Globus pallidus (tissue), 1 donor: ENCODE data around the gene TMEM115.
A peak's percentile ranks its signal among the peaks of the same experiment; 100 is the strongest.

Experiments used
- DNase-seq: peaks from one replicate; pipeline ENCODE4 v3.0.0-alpha.2; 2015; ENCODE audit warnings: low spot score

The TMEM115 gene

DNA sequence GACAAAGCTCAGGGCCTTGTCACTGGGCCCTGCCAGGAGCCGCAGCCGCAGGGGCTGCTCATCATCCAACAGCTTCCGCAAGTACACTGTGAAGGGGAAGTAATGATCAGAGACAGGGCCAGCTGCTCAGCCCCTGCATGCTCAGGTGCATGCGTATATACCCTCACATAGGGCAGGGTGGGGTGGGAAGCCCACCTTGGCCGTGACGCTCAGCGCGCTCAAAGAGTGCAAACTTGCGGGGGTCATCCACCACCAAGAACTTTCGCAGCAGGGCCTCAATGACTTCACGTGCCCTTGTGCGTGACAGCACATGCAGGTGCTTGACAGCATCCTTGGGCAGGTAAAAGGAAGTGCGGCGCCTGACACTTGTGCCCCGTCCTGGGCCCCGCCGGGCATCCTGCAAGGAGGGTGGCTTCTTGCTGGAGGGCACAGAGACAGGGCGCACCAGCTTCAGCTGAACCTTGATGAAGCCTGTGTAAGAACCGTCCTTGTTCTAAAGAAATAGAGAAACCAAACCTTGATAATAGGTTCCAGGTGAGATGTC, 27.9 kb downstream of the TMEM115 start:
- DNase-seq, result no peak

DNA sequence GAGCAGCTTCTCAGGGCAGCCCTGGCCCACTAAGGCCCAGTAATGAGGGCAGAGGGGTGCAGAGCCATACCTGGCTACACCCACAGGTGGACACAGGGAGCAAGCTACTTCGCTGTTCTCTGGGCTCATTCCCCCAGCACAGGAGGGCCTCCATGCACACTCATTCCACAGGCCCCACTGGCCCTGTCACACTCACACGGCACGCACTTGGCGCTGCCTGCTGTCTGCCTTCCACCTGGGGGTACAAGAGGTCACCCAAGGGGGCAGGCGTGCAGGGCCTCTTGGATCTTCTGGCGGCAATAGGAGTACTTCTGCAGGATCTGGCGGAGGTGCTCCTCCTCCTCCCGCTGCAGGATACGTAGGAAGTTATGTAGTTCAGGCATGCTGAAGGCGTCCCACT, 29.0 kb downstream of the TMEM115 start:
- no peak for DNase-seq

- DNase-seq, result peak; percentile 97
Measured at GRCh38 chr3:50327943-50328691, 31.2 kb downstream of the TMEM115 start, which contains the start of gene TUSC2. TUSC2 (minus strand) TSS chr3:50328223; CDS start chr3:50328099, 124 bp downstream.

DNA sequence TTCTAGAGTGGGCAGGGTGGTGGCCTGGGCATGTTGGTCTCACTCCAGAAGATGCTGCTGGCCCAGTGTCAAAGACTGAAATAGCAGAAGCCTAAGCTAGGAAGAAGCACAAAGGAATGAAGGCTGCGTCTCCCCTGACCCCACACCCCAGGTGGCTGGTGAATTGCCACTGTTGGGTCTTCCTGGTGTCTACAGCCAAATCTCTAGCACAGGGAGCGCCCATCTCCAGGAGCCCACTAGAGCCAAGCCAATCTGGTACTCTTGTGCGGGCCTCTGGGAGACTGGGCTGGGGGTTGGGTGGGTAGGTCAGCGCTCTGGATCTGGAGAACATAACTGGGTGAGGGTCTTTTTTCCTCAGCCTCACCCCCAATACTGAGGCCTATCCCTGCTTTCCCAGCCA, 32.2 kb downstream of the TMEM115 start:
- no peak for DNase-seq

DNA sequence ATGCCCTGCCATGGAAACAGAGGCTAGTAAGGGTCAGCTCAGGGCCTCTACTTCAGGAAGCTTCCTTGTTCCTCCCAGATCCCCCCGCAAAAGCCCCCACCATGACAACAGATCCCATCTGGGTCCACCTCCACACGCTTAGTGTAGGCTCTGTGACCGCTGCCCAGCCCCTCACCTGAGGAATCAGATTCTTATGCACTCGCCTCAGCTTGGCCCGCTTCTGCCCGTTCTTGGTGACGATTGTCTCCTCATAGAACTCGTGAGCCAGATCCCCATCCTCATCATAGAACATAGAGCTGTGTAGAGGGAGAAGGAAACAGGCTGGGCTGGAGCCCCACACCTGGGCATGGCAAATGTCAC, 33.2 kb downstream of the TMEM115 start:
- no peak for DNase-seq

DNA sequence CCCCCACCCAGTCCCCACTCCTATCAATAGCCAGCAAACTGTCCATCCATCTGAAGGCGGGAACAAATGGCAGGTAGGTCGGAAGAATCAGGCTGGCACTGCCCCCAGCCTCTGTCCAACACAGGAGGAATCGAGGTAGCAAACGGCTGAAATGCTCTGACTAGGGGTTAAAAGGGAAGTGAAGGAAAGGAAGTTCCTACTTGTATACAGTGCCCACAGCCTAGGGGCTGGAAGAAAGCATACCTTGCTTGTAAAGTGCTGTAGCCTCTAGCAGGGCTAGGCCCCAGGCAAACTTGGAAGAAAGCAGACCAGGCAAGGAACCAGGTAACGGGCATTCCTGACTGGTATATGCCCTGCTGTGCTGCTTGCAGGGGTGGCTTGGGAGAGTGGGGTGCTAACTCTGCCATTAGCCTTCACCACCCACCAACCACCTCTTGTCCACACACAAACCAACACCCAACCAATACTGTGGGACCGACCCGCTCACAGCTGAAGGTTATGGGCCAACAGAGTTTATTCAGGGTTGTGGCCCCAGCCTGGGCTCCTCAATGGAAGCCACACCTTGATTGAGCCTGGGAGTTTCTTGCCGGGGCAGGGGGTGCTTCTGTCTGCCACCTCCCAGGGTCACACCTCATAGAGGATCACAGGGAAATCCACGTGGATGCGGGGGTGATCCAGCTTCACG, 33.7 kb downstream of the TMEM115 start:
- DNase-seq, result no peak

DNA sequence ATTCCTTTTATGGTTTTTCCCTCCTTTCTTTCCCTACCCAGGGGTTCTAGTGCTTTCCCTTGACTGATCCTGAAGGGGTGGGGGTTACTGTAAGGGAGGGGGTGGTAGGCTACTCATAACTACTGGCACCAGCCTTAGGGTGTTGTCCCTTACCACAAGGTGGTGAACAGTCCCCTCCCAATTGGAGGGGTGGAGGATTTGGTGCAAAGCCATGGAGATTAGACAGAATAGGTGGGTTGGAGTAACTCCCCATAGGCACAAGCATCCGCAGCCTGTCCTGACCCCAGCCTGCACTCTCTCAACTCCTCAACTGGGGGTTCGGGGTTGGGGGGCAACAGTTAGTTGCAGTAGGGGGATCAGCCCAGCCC, 34.2 kb downstream of the TMEM115 start:
- DNase-seq, result no peak

DNA sequence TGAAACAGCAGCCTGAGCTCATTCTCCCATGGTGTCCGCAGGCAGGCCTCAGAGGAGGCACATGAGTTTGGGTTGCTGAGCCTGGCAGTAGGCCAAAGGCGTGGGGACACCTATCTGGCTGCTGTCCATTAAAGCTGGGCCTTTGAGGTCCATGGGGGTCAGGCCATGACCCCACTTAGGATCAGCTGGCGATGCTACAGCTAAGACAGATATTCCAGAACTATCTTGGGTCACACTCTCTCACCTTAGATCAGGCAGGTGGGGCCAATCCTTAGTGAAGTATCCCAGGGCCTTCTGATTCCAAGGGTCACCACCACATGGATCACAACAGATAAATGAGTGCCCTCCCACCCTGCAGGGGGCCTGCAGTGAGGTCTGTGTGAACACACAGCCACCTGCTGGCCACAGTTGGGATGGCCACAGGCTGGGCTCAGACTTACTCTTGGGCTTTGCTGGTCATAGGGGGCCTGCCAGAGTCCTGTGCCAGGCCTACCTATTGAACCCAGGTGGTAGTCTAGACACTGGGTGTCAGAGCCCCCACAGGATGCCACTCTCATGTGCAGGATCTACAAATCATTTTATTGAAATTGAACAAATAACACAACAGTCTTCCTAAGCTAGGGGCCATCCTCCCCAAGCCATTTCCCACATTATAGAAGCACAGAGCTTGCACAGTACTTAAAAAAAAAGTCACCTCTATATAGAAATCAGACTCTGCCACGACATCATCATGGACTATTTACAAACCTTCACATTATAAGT, 34.8 kb downstream of the TMEM115 start:
- DNase-seq, result peak; percentile 68

DNA sequence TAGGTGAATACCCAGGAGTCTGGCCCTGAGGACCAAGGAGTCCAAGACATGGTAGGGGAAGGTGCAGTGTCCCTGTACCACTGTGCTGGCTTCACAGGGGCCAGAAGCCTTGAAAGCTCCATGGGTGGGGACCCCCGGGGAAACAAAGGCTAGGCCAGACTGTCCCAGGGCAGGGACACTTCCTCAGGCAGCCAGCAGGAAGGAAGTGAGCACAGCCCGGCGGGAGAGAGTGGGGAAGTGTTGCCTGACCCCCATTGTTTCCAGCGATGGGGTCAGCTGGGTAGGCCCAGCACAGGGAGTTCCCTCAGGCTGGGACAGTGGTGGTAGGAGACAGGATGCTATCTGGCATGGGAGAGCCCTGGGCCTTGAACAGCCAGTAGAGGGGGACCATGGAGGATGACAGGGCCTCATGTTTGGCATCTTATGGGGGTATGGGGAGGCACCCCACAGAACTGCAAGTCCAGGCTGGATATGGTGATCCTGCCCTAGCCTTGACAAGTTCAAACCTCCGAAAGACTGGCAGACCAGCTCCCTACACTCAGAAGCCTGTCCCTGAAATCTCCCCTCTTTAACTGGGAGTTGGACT, 35.6 kb downstream of the TMEM115 start:
- DNase-seq, result no peak

GRCh38 chr3:50323092-50323600, 36.2 kb downstream of the TMEM115 start:
- DNase-seq, result no peak

DNA sequence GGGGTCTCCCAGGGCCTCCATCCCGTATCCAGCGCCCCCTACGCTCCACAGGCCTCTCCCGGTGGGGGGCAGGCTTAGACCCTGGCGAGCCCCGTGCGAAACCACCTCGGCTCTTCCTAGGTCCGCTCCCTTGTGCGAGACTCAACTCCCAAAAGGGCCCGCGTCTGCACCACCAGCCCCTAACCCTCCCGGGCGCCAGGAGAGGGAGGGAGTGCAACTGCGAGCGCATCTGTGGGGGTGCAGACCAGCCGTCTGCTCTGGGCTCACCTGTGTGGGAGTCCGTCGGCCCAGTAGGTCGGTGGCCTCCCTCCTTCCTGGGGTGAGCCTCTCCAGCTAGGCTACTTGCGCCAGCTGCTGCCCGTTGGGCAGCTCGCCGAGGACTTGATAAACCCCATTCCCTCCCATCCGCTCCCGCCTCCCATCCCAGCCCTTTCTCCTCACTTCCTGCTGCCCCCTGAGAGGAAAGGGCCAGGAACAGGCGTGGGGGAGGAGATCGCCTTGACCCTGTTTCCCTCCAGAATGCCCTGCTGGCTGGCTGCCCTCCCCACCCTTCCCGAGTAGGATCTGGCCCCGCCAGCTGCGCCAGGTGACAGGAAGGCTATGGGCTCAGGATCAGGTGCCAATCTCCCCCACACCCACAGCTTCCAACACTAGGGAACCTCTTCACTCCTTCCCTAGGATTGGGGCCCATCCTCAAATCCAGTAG, 36.8 kb downstream of the TMEM115 start, which contains the start of gene HYAL2:
Gene HYAL2, minus strand, starts transcription at position 360 of the 706 bp plus-strand sequence. CDS start 2,256 bp downstream, outside the sequence.
- no peak for DNase-seq

- DNase-seq, result no peak
Measured at GRCh38 chr3:50322115-50322385, 37.3 kb downstream of the TMEM115 start.

- DNase-seq, result peak; percentile 89
Measured at GRCh38 chr3:50321336-50322114, 37.8 kb downstream of the TMEM115 start.

GRCh38 chr3:50320853-50321335, 38.4 kb downstream of the TMEM115 start:
- peak; percentile 85 for DNase-seq

DNA sequence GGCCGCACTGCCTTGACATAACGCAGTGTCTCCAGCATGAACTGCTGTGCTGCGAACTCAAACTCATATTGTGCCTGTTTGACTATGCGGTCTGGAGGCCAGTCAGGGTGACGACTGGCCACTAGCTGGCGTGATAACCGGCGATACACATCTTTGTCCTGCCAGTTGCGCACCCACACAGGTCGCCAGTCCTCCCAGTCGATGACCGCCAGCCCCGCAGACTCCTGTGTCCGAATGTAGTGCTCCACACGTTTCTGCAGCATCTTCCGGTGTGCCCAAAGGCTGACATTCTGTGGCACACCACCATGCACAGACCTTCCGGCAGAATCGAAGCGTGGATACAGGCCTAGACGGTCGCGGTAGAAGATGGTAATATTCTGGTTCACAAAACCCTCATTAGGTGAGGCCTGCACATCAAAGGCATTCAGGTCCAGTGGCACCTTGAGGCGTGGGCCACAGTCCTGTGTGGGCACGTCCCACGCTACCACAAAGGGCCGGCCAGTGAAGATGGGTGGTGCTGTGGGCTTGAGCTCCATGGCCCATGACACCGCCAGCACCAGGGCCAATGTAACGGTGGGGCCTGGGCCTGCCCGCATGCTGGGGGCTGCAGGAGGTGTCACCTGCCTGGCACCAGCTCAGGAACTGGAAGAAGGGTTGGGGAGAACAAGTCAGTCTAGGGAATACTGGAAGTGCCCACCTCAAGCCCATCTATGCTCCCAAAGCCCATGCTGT, 39.3 kb downstream of the TMEM115 start:
- no peak for DNase-seq

- DNase-seq, result no peak
Measured at GRCh38 chr3:50319181-50319893, 40.0 kb downstream of the TMEM115 start.

GRCh38 chr3:50318615-50319014, 40.7 kb downstream of the TMEM115 start:
- DNase-seq, result no peak

DNA sequence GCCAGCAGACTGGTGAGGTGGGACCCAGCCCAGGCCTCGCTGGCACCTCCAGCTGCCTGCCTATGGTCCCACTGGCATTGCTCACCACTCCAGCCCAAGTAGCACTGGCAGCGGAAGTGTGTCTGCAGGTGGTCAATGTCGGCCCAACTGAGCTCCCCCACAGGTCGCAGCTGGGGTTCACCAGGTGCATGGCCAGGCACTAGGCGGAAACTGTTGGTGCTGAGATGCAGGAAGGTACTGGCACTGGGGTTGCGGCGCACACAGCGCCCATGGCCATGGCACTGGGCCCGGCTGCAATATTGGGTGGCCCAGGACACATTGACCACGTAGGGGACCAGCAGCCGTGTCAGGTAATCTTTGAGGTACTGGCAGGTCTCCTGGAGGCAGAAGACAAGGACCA, 41.2 kb downstream of the TMEM115 start:
- no peak for DNase-seq

- DNase-seq, result no peak
Measured at GRCh38 chr3:50317300-50317699, 42.0 kb downstream of the TMEM115 start.
